GM12878 (cell line): ENCODE results near the gene LMAN2. TPM values are rescaled to one million over a fixed set of nuclear protein-coding genes. Genes with fewer than 3 reads are reported as not detected.
A peak's percentile ranks its signal among the peaks of the same experiment; 100 is the strongest.

ENCODE experiments used
- ATAC-seq: fragments of 200-7000 bp; cut with Tn5 transposase; 3 replicates; pipeline ENCODE4 v1.9.1; 2020; ENCODE audit warnings: mild to moderate bottlenecking, moderate library complexity
- BruUV-seq: library from RNA; stranded (reverse); fragments of 400-500 nt; replicated peaks from 2 replicates; lab custom pipeline; 2021; lab: Mats Ljungman, UMichigan
- CTCF ChIA-PET: fragments of 300-600 bp; sonication (Branson Sonifier 250); formaldehyde crosslinking; extraction: SDS; loops from one replicate; lab custom pipeline; 2021; ENCODE audit warnings: inconsistent platforms; lab: Yijun Ruan, JAX
- POLR2A ChIA-PET: fragments of 350-600 bp; formaldehyde crosslinking; extraction: SDS; loops from one replicate; lab custom pipeline; 2021; ENCODE audit warnings: inconsistent platforms; lab: Charles Lee
- RAD21 ChIA-PET: fragments of 300-600 bp; sonication (Branson Sonifier 250); formaldehyde crosslinking; loops from one replicate; lab custom pipeline; 2023; ENCODE audit warnings: antibody characterized with exemption; ENCODE audit not compliant: unreplicated experiment; lab: Charles Lee
- SMC1A ChIA-PET: fragments of 300-600 bp; sonication (Branson Sonifier 250); formaldehyde crosslinking; loops from one replicate; lab custom pipeline; 2023; ENCODE audit not compliant: unreplicated experiment, uncharacterized antibody; lab: Charles Lee
- DNase-seq: peaks from one replicate; pipeline ENCODE4 v3.0.0-alpha.2; 2011; ENCODE audit warnings: low read depth, low spot score
- FAIRE-seq: peaks from 3 replicates; lab custom pipeline; 2011; peaks lifted over from hg19 to GRCh38; lab: Jason Lieb, UNC
- H2AFZ ChIP-seq: 2 replicates; pipeline ENCODE4 v1.6.0; 2011; ENCODE audit warnings: low read depth, low read length, control low read depth; ENCODE audit not compliant: control insufficient read depth
- H3K27ac ChIP-seq: 2 replicates; pipeline ENCODE4 v1.5.1; 2011; ENCODE audit warnings: control low read depth; ENCODE audit not compliant: control insufficient read depth, insufficient read depth
- H3K27me3 ChIP-seq, 2 experiments: replicated peaks in 1 of 2; 2 replicates each; pipeline versions ENCODE4 v1.6.0 to v1.6.1; 2011; ENCODE audit warnings: low read length in 1 of 2; ENCODE audit not compliant: control insufficient read depth in 2 of 2, insufficient read depth in 2 of 2
- H3K36me3 ChIP-seq, 2 experiments: 2 replicates each; pipeline ENCODE4 v1.5.1; 2011; ENCODE audit warnings: low read length in 1 of 2; ENCODE audit not compliant: control insufficient read depth in 2 of 2, insufficient read depth in 2 of 2
- H3K4me1 ChIP-seq: 2 replicates; pipeline ENCODE4 v1.6.1; 2011; ENCODE audit warnings: mild to moderate bottlenecking, low read length, moderate library complexity, mixed read lengths; ENCODE audit not compliant: control insufficient read depth, insufficient read depth
- H3K4me2 ChIP-seq: 2 replicates; pipeline ENCODE4 v1.6.0; 2011; ENCODE audit warnings: control low read depth; ENCODE audit not compliant: control insufficient read depth, insufficient read depth
- H3K4me3 ChIP-seq: fragments of 200-600 bp; sonication (generic); 2 replicates; pipeline ENCODE4 v1.5.1; 2016
- H3K79me2 ChIP-seq: 2 replicates; pipeline ENCODE4 v1.6.0; 2011; ENCODE audit warnings: low read length; ENCODE audit not compliant: control insufficient read depth, insufficient read depth
- H3K9ac ChIP-seq: 2 replicates; pipeline ENCODE4 v1.8.0; 2011; ENCODE audit warnings: low read length, control low read depth, mixed read lengths; ENCODE audit not compliant: control insufficient read depth, insufficient read depth
- H3K9me3 ChIP-seq: replicated peaks from 3 replicates; pipeline ENCODE4 v1.5.1; 2011; ENCODE audit warnings: mild to moderate bottlenecking, low read length; ENCODE audit not compliant: control insufficient read depth, insufficient read depth
- H4K20me1 ChIP-seq: 2 replicates; pipeline ENCODE4 v1.6.0; 2011; ENCODE audit not compliant: control insufficient read depth, insufficient read depth
- ATF2 ChIP-seq: IDR thresholded peaks from 2 replicates; pipeline ENCODE4 v1.6.1; 2012; ENCODE audit warnings: low read length, inconsistent platforms
- BACH1 ChIP-seq: fragments of 450-650 bp; IDR thresholded peaks from 2 replicates; pipeline ENCODE4 v1.6.1; 2017; ENCODE audit warnings: mild to moderate bottlenecking, borderline replicate concordance
- CBFB ChIP-seq: IDR thresholded peaks from 2 replicates; pipeline ENCODE4 v1.6.1; 2016; ENCODE audit warnings: antibody characterized with exemption, low read depth
- CREB1 ChIP-seq: IDR thresholded peaks from 2 replicates; pipeline ENCODE4 v1.6.1; 2012; ENCODE audit warnings: low read depth, mild to moderate bottlenecking, inconsistent platforms
- HDAC6 ChIP-seq: fragments of 200-600 bp; sonication (generic); IDR thresholded peaks from one replicate; pipeline ENCODE4 v1.8.0; 2017; ENCODE audit warnings: antibody characterized with exemption; ENCODE audit not compliant: unreplicated experiment
- IKZF1 ChIP-seq: fragments of 450-650 bp; conservative IDR thresholded peaks from 2 replicates; pipeline ENCODE4 v1.6.1; 2017; ENCODE audit warnings: antibody characterized with exemption, mild to moderate bottlenecking
- MEF2B ChIP-seq: fragments of 450-650 bp; IDR thresholded peaks from 2 replicates; pipeline ENCODE4 v1.6.1; 2018; ENCODE audit warnings: mild to moderate bottlenecking, moderate library complexity; ENCODE audit not compliant: partially characterized antibody, poor library complexity, severe bottlenecking
- POLR2A ChIP-seq: IDR thresholded peaks from 2 replicates; pipeline ENCODE4 v1.6.1; 2011; ENCODE audit warnings: low read depth, mild to moderate bottlenecking, low read length
- POU2F2 ChIP-seq: IDR thresholded peaks from 3 replicates; pipeline ENCODE4 v1.6.1; 2011; ENCODE audit warnings: low read depth, mild to moderate bottlenecking, low read length, borderline replicate concordance
- RUNX3 ChIP-seq: IDR thresholded peaks from 2 replicates; pipeline ENCODE4 v1.6.1; 2012; ENCODE audit warnings: low read length, inconsistent platforms
- SMAD5 ChIP-seq: IDR thresholded peaks from 2 replicates; pipeline ENCODE4 v1.6.1; 2016; ENCODE audit warnings: antibody characterized with exemption, low read depth
- TCF12 ChIP-seq: IDR thresholded peaks from 2 replicates; pipeline ENCODE4 v1.6.1; 2011; ENCODE audit warnings: low read depth, mild to moderate bottlenecking, low read length
- WGBS: methylation state at CpG from one replicate; pipeline ENCODE4 v1.1.6; 2016; ENCODE audit warnings: low lambda C conversion rate; ENCODE audit not compliant: insufficient replicate concordance, insufficient coverage; ENCODE audit errors: missing lambda C conversion rate; 5-methylcytosine and 5-hydroxymethylcytosine counted together
- in situ Hi-C: fragments of 300-500 bp; cut with MboI; formaldehyde crosslinking; loops from 9 replicates; pipeline ENCODE4 v1.14.3; 2018; ENCODE audit warnings: mixed read lengths
- intact Hi-C: fragments of 100-400 bp; cut with micrococcal nuclease; formaldehyde crosslinking; loops from one replicate; pipeline ENCODE4 v1.14.2; 2022; ENCODE audit not compliant: unreplicated experiment
- polyA plus RNA-seq, 11 experiments: library from polyadenylated mRNA; depleted of rRNA in 4 of 11; unstranded in 6 of 11; stranded (reverse) in 5 of 11; fragments of >200 nt; fragmentation: Nextera tagmentation in 4 of 11; fragmentation: Illumina TruSeq in 1 of 11; extraction: Ambion mirVana in 4 of 11; extraction: Trizol in 1 of 11; gene quantifications; 1 replicate in 1 of 11; 2 replicates in 10 of 11; pipeline versions ENCODE4 v1.2.1 to v1.2.3, GENCODE V29; 2011 to 2016; ENCODE audit warnings: inconsistent platforms in 2 of 11, missing spikeins in 2 of 11, low read depth in 1 of 11
- total RNA-seq, 4 experiments: library from RNA; depleted of rRNA in 3 of 4; stranded (reverse); fragments of >200 nt in 3 of 4; fragmentation: Illumina TruSeq in 1 of 4; extraction: Trizol in 1 of 4; gene quantifications; 2 replicates each; pipeline versions ENCODE4 v1.2.1 to v1.2.3, GENCODE V29; 2013 to 2021

Gene LMAN2
- total and polyA plus RNA-seq, 10 of the 15 experiments (the other 5 are each of a cell fraction or from before 2014, with no cell fraction given), result 2.4 to 264 (median 147) TPM

GRCh38 chr5:177301503-177302165 lies 49.8 kb downstream of the LMAN2 start:
- Histone ChIP-seq H3K4me2 (peak overlapping the region; percentile 78), H4K20me1 (no peaks in the 10 kb centered on the region), H3K4me3 (peak overlapping the region; percentile 75; the same call in 1 of the 2 replicates), H3K27me3 (no peaks in the 10 kb centered on the region), H3K79me2 (peaks cover 48% of the 10 kb centered on the region), H3K9ac (peak overlapping the region; percentile 72), H2AFZ (no peak overlapping the region), H3K4me1 (peaks cover 42% of the 10 kb centered on the region), H3K36me3 (peaks cover 3 to 19% of the 10 kb centered on the region in 2 experiments), H3K9me3 (no peaks in the 10 kb centered on the region), H3K27ac (peak overlapping the region; percentile 83)
- DNase-seq (no peak), ATAC-seq (peak; percentile 19), FAIRE-seq (no peak)
- ChIA-PET SMC1A (interaction anchor here (0.7 to 2.0 kb wide), 7 partner anchors 9 to 188 kb away, joined by 3 to 10 read pairs (median 3); partner anchors contain the start of gene MXD3), CTCF (interaction anchor here (0.9 to 3.6 kb wide), 12 partner anchors 8 to 231 kb away, joined by 3 to 35 read pairs (median 4); partner anchors contain the start of gene RGS14), RAD21 (interaction anchor here (1.0 to 2.3 kb wide), 9 partner anchors 9 to 190 kb away, joined by 3 to 12 read pairs (median 4); no protein-coding TSS in a partner anchor), POLR2A (interaction anchor here (0.5 to 2.2 kb wide), 12 partner anchors 11 to 257 kb away, joined by 3 to 11 read pairs (median 4); partner anchors contain the start of genes NSD1 and RGS14)
- intact Hi-C loops (loop anchor here (5.0 to 10.0 kb wide), 3 partner anchors 164 to 293 kb away; partner anchors contain the start of gene TMED9), in situ Hi-C loops (no loop called here)
- WGBS, result 61% methylated on average over 7 of the region's 7 CpGs
- BruUV-seq, result no TSS peak
- TF ChIP-seq BACH1 (peak; percentile 62; the same call in 1 of the 2 replicates), TCF12 (0 out of 2 replicates have a peak, but pooled peaks have one; percentile 23), RUNX3 (peak; percentile 19; the same call in 1 of the 2 replicates), MEF2B (peak; percentile 17), CREB1 (peak; percentile 33; the same call in 1 of the 2 replicates), CBFB (no peak), ATF2 (0 out of 2 replicates have a peak, but pooled peaks have one; percentile 19), IKZF1 (0 out of 2 replicates have a peak, but pooled peaks have one; percentile 13), SMAD5 (no peak), POU2F2 (0 out of 3 replicates have a peak, but pooled peaks have one; percentile 9), POLR2A (peak; percentile 21; the same call in 1 of the 2 replicates), HDAC6 (no peak)
